Cardiac fibroblast (primary cell): ENCODE measurements around the gene SPEM1.

Source experiments
- DNase-seq, 2 donors: peaks; one replicate each; pipeline versions ENCODE4 v3.0.0 to v3.0.0-alpha.2; 2010; ENCODE audit warnings: low read depth in 2 of 2
- H3K4me3 ChIP-seq, 2 donors: replicated peaks in 1 of 2; 1 replicate in 1 of 2; 2 replicates in 1 of 2; pipeline ENCODE4 v1.5.1; 2011; ENCODE audit warnings: low read depth in 2 of 2, low read length in 2 of 2, mild to moderate bottlenecking in 2 of 2, moderate library complexity in 1 of 2
- TF ChIP-seq, protein P1 (sequence below): IDR thresholded peaks from one replicate; pipeline ENCODE4 v1.5.1; 2011; ENCODE audit warnings: low read depth, mild to moderate bottlenecking, low read length, inconsistent platforms

SPEM1 gene

DNA sequence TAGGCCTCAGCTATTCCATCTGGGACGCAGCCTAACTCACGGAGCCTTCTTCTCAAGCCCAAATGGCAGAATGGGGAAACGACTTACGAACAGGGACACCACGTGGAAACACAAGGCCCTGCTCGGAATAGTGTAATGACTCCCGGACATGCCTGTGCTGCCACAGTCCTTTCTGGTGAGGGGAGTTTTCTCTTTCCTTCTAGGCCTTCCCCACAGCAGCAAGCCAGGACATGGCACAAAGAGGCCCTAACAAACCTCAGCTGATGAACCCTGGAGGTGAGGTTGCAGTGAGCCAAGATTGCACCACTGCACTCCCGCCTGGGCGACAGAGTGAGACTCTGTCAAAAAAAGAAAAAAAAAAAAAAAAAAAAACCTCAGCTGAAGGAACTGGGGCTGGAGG is 44.0 kb downstream of the SPEM1 start:
- DNase-seq = no peak
- TF ChIP-seq, protein P1, sequence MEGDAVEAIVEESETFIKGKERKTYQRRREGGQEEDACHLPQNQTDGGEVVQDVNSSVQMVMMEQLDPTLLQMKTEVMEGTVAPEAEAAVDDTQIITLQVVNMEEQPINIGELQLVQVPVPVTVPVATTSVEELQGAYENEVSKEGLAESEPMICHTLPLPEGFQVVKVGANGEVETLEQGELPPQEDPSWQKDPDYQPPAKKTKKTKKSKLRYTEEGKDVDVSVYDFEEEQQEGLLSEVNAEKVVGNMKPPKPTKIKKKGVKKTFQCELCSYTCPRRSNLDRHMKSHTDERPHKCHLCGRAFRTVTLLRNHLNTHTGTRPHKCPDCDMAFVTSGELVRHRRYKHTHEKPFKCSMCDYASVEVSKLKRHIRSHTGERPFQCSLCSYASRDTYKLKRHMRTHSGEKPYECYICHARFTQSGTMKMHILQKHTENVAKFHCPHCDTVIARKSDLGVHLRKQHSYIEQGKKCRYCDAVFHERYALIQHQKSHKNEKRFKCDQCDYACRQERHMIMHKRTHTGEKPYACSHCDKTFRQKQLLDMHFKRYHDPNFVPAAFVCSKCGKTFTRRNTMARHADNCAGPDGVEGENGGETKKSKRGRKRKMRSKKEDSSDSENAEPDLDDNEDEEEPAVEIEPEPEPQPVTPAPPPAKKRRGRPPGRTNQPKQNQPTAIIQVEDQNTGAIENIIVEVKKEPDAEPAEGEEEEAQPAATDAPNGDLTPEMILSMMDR = no peak
- H3K4me3 ChIP-seq = no peak overlapping the region

DNA sequence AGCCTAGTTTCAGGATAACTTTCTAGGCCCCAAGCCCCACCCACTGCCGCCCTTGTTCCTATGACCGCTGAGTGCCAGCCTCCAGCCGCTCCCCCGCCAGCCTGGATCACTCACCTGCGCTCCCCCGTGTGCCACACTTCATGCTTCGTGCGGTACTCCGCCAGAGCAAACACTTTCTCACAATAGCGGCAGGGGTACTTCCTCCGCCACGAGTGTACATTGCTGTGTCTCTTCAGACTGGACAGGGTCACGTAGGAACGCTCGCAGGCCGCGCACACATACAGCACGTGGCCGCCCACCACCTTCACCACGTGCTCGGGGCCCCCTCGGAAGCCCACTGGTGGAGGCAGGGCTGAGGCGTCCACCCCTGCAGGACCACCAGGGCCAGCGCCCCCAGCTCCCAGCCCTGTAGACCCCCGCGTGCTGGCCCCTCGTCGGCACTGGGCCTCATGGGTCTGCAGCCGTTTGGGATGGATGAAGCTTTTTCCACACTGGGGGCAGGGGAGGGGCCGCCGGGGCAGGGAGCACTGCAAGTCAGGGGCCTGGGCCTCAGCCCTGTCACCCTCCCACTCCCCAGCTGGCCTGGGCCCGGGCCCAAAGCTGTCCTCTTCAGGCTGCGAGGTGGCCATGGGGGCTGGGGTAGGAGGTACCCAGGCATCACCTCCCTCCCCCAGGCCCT is 45.6 kb downstream of the SPEM1 start:
- H3K4me3 ChIP-seq = no peak overlapping the region
- no peak for DNase-seq
- TF ChIP-seq, protein P1 = no peak

DNA sequence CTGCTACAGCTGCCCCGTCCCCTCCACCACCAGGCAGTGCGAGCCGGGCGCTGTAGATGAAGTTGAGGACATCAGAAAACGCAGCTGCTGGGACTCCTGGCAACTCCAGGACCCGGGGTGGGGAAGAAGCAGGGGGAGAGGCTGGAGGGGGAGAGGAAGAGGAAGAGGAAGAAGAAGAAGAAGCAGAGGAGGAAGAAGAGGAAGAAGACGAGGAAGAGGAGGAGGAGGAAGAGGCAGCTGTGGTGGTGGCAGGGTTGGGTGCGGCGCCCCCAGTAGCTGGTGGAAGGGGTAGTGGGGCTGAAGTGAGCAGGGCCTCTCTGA is 46.2 kb downstream of the SPEM1 start:
- no peak overlapping the region for H3K4me3 ChIP-seq
- TF ChIP-seq, protein P1 = no peak
- DNase-seq = no peak

DNA sequence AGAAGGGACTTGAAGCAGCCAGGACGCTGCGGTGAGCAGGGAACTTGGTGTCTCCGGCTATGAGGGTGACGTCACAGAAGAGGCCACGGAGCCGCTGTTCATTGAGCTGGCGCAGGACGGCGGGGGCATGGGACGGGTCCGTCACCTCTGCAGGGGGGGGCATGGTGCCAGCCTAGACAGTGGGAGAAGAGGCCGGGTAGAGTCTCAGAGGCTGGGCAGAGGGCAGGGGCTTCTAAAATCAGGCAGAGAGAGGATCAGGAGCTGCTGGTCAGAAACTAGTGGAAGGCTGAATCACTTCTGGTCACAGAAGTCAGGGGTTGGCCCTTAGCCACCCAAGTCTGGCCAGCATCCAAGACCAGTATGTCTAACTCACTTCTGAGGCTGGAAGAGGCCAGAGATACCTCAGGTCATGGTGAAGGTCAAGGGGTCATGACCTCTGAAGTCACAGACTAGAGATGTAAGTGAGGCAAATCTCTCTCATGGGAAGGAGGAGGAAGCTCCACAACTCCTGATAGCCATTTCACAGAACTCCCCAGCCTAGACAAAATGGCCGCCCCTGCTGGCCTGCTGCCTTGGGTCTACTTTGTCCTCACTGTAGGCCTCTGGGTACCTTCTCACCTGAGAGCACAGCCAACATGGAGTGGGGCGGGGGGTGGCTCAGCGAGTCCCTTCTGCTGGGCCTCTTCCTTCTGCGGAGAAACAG is 46.7 kb downstream of the SPEM1 start:
- no peak overlapping the region for H3K4me3 ChIP-seq
- TF ChIP-seq, protein P1 = no peak
- DNase-seq = peak; percentile 78 to 92

DNA sequence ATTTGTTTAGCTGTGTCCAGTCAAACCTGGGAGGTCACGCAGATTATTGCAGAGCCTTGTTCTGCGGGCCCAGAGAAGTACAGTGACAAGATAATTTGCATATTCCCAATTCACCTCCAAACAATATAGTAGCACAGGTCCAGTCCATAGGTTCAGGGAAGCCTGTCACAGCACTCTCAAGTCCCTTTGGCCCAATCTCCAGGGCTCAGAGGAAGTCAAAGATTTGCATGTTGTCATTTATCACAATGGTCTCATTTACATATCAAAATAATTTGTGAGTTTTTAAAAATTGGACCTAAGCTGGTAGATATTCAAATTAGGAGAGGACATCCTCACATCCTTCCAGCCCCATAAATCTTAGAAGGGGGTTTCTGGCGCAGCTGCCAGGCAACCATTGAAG is 47.4 kb downstream of the SPEM1 start:
- no peak overlapping the region for H3K4me3 ChIP-seq

DNA sequence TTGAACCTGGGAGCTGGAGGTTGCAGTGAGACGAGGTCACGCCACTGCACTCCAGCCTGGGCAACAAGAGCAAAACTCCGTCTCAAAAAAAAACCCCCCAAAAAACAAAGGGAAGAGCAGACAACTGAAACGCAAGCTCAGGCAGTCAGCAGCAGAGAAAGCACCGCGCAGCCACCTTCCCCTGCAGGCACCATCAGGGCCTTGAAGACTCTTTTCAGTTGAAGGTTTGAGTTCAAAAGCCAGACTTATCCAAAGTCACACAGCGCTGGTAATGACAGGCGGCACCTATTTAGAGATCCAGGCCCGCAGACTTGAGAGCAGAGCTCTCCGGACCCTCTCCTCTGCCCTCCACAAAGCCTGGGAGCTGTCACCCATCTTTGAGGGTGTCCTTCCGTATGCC is 48.2 kb downstream of the SPEM1 start:
- H3K4me3 ChIP-seq = no peak overlapping the region
- TF ChIP-seq, protein P1 = no peak
- DNase-seq = no peak

More for the DNA sequence above, 47.4 kb downstream of the SPEM1 start:
- TF ChIP-seq, protein P1 = no peak
- DNase-seq = no peak
